ENCODE measurements around the gene TCF23. TPM values are rescaled to one million over a fixed set of nuclear protein-coding genes. Genes with fewer than 3 reads are reported as not detected.
"Not testable (repeated sequence)": the region's sequence is repeated elsewhere in the genome, so short reads cannot be mapped to it uniquely, and the experiment has no call there.

Gene TCF23
- total RNA-seq, 2 experiments from 2014 or later = 0.02 TPM; not detected in 1

DNA sequence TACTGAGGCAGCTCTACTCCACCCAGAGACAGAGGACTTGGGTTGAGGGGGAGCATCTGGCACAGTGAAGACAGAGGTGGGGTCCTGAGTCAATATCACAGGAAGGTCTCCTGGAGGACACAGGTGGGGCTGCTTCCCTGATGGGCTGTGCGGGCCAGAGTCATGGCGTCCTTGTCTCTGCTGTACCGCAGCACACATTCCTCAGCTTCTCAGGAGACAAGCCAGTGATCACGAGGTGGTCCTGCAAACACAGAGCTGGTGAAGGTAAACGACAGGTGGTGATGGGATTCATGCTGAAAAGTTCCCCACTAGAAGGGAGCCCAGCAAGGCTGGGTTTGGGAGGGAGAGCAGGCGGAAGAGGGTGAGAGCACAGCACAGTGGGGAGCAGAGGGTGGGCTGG lies 9.7 kb downstream of the TCF23 start:
- Mint-ChIP-seq H3K27ac (no peak overlapping the region), H3K36me3 (ENCODE audit: low read depth) (no peaks in the 10 kb centered on the region), H3K4me1 (no peaks in the 10 kb centered on the region), H3K4me3 (no peak overlapping the region), H3K9me3 (ENCODE audit: low read depth) (no peaks in the 10 kb centered on the region), H3K27me3 (no peaks in the 10 kb centered on the region)
- ATAC-seq (no peak), DNase-seq (no peak)
- intact Hi-C loops (cut with DNase I, micrococcal nuclease) = no loop called here
- POLR2A ChIA-PET = interaction anchor here (0.6 kb wide), 1 partner anchor 103 kb away, joined by 3 read pairs; no protein-coding TSS in a partner anchor
- CTCF ChIA-PET = interaction anchor here (1.2 to 1.4 kb wide), 2 partner anchors 11 to 25 kb away, joined by 4 read pairs; no protein-coding TSS in a partner anchor

DNA sequence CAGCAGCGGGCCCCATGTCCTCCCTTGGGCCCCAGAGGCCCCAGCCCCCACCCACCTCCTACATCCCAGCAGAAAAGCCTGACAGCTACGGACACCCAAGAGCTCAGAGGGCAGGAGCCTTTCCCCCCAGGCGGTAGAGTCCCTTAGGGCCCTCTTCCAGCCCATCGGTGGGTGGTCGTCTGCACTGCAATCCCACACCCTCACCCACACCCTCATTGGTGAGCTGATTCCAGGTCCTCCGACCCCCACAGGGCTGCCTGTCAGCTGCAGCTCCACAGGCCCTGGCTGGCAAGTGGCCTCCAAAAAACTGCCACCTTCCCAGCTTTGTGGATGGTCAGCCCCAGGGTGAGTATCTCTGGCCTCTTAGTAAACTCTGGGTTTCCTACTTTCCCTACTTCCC lies 10.5 kb downstream of the TCF23 start:
- Mint-ChIP-seq H3K4me3 (no peak overlapping the region), H3K36me3 (ENCODE audit: low read depth) (no peaks in the 10 kb centered on the region), H3K4me1 (no peaks in the 10 kb centered on the region), H3K9me3 (ENCODE audit: low read depth) (no peaks in the 10 kb centered on the region), H3K27ac (no peak overlapping the region), H3K27me3 (no peaks in the 10 kb centered on the region)
- DNase-seq = no peak
- intact Hi-C loops (cut with DNase I, micrococcal nuclease) = no loop called here
- ChIA-PET POLR2A (no interaction called here), CTCF (interaction anchor here (0.6 to 1.4 kb wide), 4 partner anchors 11 to 522 kb away, joined by 3 to 4 read pairs (median 4); no protein-coding TSS in a partner anchor)
- ATAC-seq = no peak

DNA sequence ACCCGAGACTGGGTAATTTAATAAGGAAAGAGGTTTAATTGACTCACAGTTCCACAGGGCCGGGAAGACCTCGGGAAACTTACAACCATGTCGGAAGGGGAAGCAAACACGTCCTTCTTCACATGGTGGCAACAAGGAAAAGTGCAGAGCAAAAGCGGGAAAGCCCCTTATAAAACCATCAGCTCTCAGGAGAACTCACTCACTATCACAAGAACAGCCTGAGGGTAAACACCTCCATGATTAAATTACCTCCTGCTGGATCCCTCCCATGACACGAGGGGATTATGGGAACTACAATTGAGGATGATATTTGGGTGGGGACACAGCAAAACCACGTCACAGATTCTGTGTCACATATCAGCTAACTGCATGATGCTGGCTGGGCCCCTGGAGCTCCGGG lies 11.4 kb downstream of the TCF23 start:
- no peak overlapping the region for H3K4me3 Mint-ChIP-seq
- no peaks in the 10 kb centered on the region for H3K9me3 Mint-ChIP-seq (ENCODE audit: low read depth)
- H3K27ac Mint-ChIP-seq = no peak overlapping the region
- ATAC-seq = no peak
- ChIA-PET POLR2A (no interaction called here), CTCF (interaction anchor here (1.1 kb wide), 1 partner anchor 141 kb away, joined by 3 read pairs; no protein-coding TSS in a partner anchor)
- no peaks in the 10 kb centered on the region for H3K27me3 Mint-ChIP-seq
- H3K4me1 Mint-ChIP-seq = no peaks in the 10 kb centered on the region
- H3K36me3 Mint-ChIP-seq (ENCODE audit: low read depth) = no peaks in the 10 kb centered on the region
- DNase-seq = no peak
- intact Hi-C loops (cut with DNase I, micrococcal nuclease) = no loop called here

DNA sequence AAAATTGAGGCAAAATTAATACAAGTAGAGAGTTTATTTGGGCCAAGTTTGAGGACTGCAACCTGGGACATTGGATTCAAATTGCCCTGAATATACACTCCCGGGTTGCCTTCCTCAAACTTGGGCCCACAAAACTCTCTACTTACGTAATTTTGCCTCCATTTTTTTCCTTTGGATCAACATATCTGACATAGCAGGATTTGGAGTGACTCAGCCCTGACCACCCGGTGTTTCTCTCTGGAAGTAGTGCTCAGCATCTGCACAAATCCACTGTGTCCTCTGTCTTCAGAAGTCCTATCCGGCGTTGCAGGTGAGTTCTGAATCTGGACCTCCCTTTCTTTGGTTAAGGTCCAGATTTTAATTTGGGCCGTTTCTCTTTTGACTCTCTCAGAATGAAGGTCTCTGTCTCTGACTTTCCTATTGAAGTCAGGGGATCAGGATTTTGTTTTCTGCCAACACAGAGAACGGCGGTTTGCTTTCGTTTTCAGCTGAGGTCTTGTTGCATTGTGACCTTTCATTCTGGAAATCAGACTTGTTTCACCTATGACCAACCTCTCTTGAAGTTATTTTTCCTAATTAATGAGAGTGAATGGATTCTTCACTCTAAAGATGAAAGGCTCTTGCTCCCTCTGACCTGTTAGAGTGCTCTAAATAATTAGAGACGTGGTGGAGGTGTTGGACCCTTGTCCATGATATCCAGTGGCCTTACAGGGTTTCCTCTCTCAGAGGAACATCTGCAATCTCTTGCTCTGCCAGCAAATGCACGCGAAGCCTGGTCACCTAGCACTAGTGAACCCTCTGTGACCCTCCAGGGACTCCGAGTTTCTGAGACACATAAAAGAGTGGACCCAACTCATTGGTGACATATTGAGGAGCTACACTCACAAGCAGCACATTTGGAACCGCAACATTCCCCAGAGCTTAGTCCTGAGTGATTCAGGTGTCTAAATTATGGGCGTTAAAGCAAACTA lies 13.6 kb downstream of the TCF23 start:
- no peak overlapping the region for H3K4me3 Mint-ChIP-seq
- ATAC-seq (no peak), DNase-seq (no peak)
- no peaks in the 10 kb centered on the region for H3K9me3 Mint-ChIP-seq (ENCODE audit: low read depth)
- H3K4me1 Mint-ChIP-seq = peaks cover 2% of the 10 kb centered on the region
- no peak overlapping the region for H3K27ac Mint-ChIP-seq
- H3K36me3 Mint-ChIP-seq (ENCODE audit: low read depth) = no peaks in the 10 kb centered on the region
- ChIA-PET CTCF (interaction anchor here (0.8 kb wide), 1 partner anchor 53 kb away, joined by 4 read pairs; no protein-coding TSS in a partner anchor), POLR2A (no interaction called here)
- no peaks in the 10 kb centered on the region for H3K27me3 Mint-ChIP-seq
- intact Hi-C loops (cut with DNase I, micrococcal nuclease) = no loop called here

DNA sequence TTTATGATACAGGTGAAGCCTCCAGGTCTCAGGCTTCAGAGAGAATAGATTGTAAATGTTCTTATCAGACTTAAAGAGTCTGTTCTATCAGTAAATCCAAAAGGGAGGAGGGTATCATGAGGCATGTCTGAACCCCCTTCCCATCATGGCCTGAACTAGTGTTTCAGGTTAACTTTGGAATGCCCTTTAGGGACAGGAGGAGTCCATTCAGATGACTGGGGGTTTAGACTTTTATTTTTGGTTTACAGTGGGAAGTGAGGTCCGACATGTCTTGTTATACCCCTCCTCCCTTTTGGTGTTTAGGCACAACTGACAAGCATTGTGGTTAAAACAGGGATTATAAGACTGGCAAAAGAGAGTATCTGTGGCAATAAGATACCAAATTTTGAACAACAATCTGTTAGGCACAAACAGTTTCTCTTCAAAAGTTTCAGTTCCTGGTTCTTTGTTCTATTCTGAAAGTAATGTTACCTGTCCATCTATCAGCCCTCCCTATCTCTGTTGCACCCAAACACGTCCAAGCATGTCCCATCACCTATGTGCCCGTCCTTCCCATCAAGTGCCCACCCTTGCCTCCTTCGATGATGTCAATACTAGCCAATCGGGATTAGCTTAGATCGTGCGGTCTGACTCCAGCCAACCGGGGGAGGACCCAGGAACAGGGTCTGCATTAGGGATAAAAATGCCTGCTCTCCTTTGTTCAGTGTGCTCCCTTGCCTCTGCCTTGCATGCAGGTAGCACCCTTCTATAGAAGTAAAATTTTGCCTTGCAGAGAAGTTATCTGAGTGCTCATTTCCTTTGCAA lies 16.4 kb downstream of the TCF23 start:
- H3K9me3 Mint-ChIP-seq (ENCODE audit: low read depth) = no peaks in the 10 kb centered on the region
- ATAC-seq = no peak
- peaks cover 1% of the 10 kb centered on the region for H3K27me3 Mint-ChIP-seq
- H3K27ac Mint-ChIP-seq = no peak overlapping the region
- ChIA-PET CTCF (interaction anchor here (0.9 to 1.9 kb wide), 4 partner anchors 10 to 26 kb away, joined by 3 to 6 read pairs (median 4); no protein-coding TSS in a partner anchor), POLR2A (interaction anchor here (0.6 kb wide), 1 partner anchor 54 kb away, joined by 3 read pairs; no protein-coding TSS in a partner anchor)
- intact Hi-C loops (cut with DNase I, micrococcal nuclease) = loop anchor here in 1 of 2 experiments (5.0 kb wide), 1 partner anchor 203 kb away; no protein-coding TSS in a partner anchor
- H3K4me3 Mint-ChIP-seq = no peak overlapping the region
- H3K4me1 Mint-ChIP-seq = peaks cover 2% of the 10 kb centered on the region
- DNase-seq = no peak
- no peaks in the 10 kb centered on the region for H3K36me3 Mint-ChIP-seq (ENCODE audit: low read depth)

DNA sequence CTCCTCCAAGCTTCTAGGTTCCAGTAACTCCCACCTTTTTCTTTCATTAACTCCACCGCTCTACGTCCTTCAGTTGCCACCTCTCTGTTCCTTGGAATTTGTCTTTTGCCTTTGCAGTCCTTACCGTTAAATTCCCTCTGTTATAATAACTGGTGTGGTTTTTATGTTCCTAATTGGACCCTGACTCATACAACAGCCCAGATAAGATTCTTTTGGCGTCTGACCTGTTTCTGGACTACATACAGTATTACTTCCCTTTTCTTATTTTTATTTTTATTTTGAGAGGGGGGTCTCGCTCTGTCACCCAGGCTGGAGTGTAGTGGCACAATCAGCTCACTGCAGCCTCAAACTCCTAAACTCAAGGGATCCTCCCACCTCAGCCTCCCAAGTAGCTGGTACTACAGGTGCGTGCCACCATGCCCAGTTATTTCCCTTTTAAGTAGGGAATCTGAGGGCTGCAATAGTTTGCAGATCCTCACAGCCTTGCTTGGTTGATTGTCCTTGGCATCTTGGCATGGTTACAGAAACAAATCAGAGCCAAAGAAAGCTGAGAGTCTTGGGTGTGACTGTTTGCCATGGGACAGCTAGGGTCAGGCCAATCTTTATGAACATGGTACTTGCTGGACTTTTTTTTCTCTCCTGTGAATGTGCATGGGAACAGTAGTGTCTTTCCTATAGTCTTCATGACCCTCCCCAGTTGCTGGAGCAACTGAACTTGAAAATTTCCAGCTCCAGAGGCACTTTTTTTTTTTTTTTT lies 22.0 kb downstream of the TCF23 start:
- Mint-ChIP-seq H3K9me3 (ENCODE audit: low read depth) (no peaks in the 10 kb centered on the region), H3K4me1 (peaks cover 2% of the 10 kb centered on the region), H3K36me3 (ENCODE audit: low read depth) (no peaks in the 10 kb centered on the region), H3K4me3 (no peak overlapping the region), H3K27me3 (peaks cover 5% of the 10 kb centered on the region), H3K27ac (no peak overlapping the region)
- ATAC-seq = no peak
- ChIA-PET CTCF (interaction anchor here (0.7 to 1.6 kb wide), 15 partner anchors 8 to 234 kb away, joined by 3 to 10 read pairs (median 4); no protein-coding TSS in a partner anchor), POLR2A (no interaction called here)
- intact Hi-C loops (cut with DNase I, micrococcal nuclease) = no loop called here
- DNase-seq = no peak

DNA sequence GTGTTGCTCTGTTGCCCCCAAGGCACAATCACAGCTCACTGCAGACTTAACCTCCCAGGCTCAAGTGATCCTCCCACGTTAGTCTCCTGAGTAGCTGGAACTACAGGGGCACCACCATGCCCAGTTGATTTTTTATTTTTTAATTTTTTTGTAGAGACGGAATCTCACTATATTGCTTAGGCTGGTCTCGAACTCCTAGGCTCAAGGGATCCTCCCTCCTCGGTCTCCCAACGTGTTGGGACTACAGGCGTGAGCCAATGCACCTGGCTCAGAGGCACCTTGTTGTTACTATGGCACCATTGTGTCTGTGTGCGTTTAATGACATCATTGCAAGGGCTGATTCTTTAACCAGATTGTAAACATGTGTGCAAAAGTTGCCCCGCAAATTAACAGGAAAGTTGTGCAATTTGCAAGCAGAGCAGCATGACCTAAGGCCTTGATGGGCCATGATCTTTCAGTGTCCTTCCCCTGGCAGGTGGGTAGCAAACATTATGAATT lies 22.6 kb downstream of the TCF23 start:
- peaks cover 5% of the 10 kb centered on the region for H3K27me3 Mint-ChIP-seq

DNA sequence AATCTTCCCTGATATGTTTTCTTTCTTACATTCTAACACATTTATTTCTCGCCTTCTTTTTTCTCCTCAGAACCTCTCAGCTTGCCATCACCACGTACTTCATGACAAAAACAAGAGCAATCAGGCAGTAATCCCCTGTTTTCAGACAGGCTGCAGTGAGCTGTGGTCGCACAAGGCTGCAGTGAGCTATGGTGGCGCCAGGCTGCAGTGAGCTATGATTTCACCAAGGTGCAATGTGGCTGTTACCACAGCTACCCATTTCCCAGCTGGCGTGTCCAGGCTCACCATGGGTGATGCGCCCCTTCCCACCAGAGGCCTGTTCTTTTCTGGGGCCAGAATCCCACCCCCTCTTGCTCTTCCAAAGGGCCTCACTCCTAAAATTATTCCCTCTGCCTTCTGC lies 25.8 kb downstream of the TCF23 start:
- H3K27me3 Mint-ChIP-seq = peaks cover 12% of the 10 kb centered on the region
- DNase-seq (no peak), ATAC-seq (no peak)
- no peaks in the 10 kb centered on the region for H3K9me3 Mint-ChIP-seq (ENCODE audit: low read depth)
- no peak overlapping the region for H3K27ac Mint-ChIP-seq
- no peaks in the 10 kb centered on the region for H3K36me3 Mint-ChIP-seq (ENCODE audit: low read depth)
- no peak overlapping the region for H3K4me3 Mint-ChIP-seq
- H3K4me1 Mint-ChIP-seq = no peaks in the 10 kb centered on the region
- CTCF ChIA-PET = interaction anchor here (0.7 kb wide), 1 partner anchor 10 kb away, joined by 6 read pairs; no protein-coding TSS in a partner anchor
- POLR2A ChIA-PET = no interaction called here
- intact Hi-C loops (cut with DNase I, micrococcal nuclease) = no loop called here

More for the DNA sequence above, 22.6 kb downstream of the TCF23 start:
- H3K36me3 Mint-ChIP-seq (ENCODE audit: low read depth) = no peaks in the 10 kb centered on the region
- no peak overlapping the region for H3K4me3 Mint-ChIP-seq
- DNase-seq = no peak
- H3K9me3 Mint-ChIP-seq (ENCODE audit: low read depth) = no peaks in the 10 kb centered on the region
- CTCF ChIA-PET = interaction anchor here (0.7 to 1.4 kb wide), 4 partner anchors 15 to 234 kb away, joined by 3 to 8 read pairs (median 4); no protein-coding TSS in a partner anchor
- ATAC-seq = no peak
- peaks cover 2% of the 10 kb centered on the region for H3K4me1 Mint-ChIP-seq
- intact Hi-C loops (cut with DNase I, micrococcal nuclease) = no loop called here
- no peak overlapping the region for H3K27ac Mint-ChIP-seq
- POLR2A ChIA-PET = interaction anchor here (0.6 kb wide), 1 partner anchor 100 kb away, joined by 4 read pairs; the partner anchor contains the start of gene OST4

DNA sequence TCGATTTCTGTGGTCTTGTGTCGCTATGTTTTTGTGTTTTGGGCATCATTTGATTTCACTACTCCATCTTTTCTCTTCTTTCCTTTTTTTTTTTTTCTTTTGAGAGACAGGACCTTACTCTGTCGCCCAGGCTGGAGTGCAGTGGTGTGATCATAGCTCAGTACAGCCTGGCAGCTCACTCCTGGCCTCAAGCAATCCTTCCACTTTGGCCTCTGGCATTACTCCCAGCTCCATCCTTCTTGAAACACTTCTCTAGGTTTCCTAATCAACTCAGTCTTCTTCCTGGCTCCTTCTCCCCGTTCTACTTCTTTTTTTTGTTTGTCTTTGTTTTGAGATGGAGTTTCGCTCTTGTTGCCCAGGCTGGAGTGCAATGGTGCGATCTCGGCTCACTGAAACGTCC lies 26.5 kb downstream of the TCF23 start:
- Mint-ChIP-seq H3K27me3 (peaks cover 12% of the 10 kb centered on the region), H3K4me1 (no peaks in the 10 kb centered on the region), H3K27ac (no peak overlapping the region), H3K36me3 (ENCODE audit: low read depth) (no peaks in the 10 kb centered on the region), H3K4me3 (no peak overlapping the region), H3K9me3 (ENCODE audit: low read depth) (no peaks in the 10 kb centered on the region)
- ATAC-seq (no peak), DNase-seq (no peak)
- CTCF ChIA-PET = interaction anchor here (0.9 to 1.0 kb wide), 2 partner anchors 16 to 128 kb away, joined by 3 to 4 read pairs; no protein-coding TSS in a partner anchor
- intact Hi-C loops (cut with DNase I, micrococcal nuclease) = no loop called here
- POLR2A ChIA-PET = interaction anchor here (0.6 kb wide), 1 partner anchor 36 kb away, joined by 3 read pairs; no protein-coding TSS in a partner anchor

DNA sequence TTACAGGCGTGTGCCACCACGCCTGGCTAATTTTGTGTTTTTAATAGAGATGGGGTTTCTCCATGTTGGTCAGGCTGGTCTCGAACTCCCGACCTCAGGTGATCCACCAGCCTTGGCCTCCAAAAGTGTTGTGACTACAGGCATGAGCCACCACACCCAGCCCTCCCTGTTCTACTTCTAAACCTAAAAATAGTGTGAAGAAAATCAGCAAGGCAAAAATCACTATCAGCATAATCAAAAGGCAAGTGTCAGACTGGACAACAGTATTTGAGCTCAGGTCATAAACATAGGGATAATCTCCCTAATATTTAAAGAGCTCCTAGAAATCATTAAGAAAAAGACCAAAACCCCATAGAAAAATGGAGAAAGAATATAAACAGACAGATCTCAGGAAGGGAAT lies 27.0 kb downstream of the TCF23 start:
- ATAC-seq; H3K27ac Mint-ChIP-seq; H3K4me1 Mint-ChIP-seq; POLR2A ChIA-PET; H3K4me3 Mint-ChIP-seq; DNase-seq; H3K27me3 Mint-ChIP-seq; intact Hi-C loops (cut with DNase I, micrococcal nuclease); H3K9me3 Mint-ChIP-seq (ENCODE audit: low read depth); H3K36me3 Mint-ChIP-seq (ENCODE audit: low read depth): not testable (repeated sequence)
- CTCF ChIA-PET = interaction anchor here (0.6 to 1.2 kb wide), 4 partner anchors 9 to 128 kb away, joined by 3 to 4 read pairs (median 4); no protein-coding TSS in a partner anchor

Measured in activated CD4-positive, alpha-beta T cell treated with anti-CD3 and anti-CD28 coated beads for 36 hours (primary cell).